ENCODE measurements around the gene LHFPL5. TPM values are rescaled to one million over a fixed set of nuclear protein-coding genes. Genes with fewer than 3 reads are reported as not detected.
A peak's percentile ranks its signal among the peaks of the same experiment; 100 is the strongest.

The LHFPL5 gene
- total RNA-seq: not detected
- long read RNA-seq: 0 reads

- intact Hi-C loops (cut with DNase I): no loop called here
- DNase-seq (peak; percentile 50), ATAC-seq (ENCODE audit: poor library complexity) (peak; percentile 87)
Measured at GRCh38 chr6:35804996-35805736, at the start of gene LHFPL5. Gene LHFPL5 (plus strand): TSS chr6:35805352. CDS start chr6:35805671, 319 bp downstream.

- intact Hi-C loops (cut with DNase I): no loop called here
- ATAC-seq (ENCODE audit: poor library complexity) (no peak), DNase-seq (no peak)
Measured at GRCh38 chr6:35757456-35758123, 47.6 kb upstream of the LHFPL5 start.

GRCh38 chr6:35759426-35759825 is 45.7 kb upstream of the LHFPL5 start:
- no peak for ATAC-seq (ENCODE audit: poor library complexity)
- intact Hi-C loops (cut with DNase I): no loop called here

GRCh38 chr6:35765739-35766138 is 39.4 kb upstream of the LHFPL5 start:
- ATAC-seq (ENCODE audit: poor library complexity): no peak

More at GRCh38 chr6:35759426-35759825, 45.7 kb upstream of the LHFPL5 start:
- DNase-seq: no peak

GRCh38 chr6:35769211-35769610 is 35.9 kb upstream of the LHFPL5 start:
- intact Hi-C loops (cut with DNase I): no loop called here
- no peak for ATAC-seq (ENCODE audit: poor library complexity)
- DNase-seq: no peak

More at GRCh38 chr6:35765739-35766138, 39.4 kb upstream of the LHFPL5 start:
- no peak for DNase-seq
- intact Hi-C loops (cut with DNase I): no loop called here

- DNase-seq (no peak), ATAC-seq (ENCODE audit: poor library complexity) (no peak)
- intact Hi-C loops (cut with DNase I): no loop called here
Measured at GRCh38 chr6:35771343-35771627, 33.9 kb upstream of the LHFPL5 start.

DNA sequence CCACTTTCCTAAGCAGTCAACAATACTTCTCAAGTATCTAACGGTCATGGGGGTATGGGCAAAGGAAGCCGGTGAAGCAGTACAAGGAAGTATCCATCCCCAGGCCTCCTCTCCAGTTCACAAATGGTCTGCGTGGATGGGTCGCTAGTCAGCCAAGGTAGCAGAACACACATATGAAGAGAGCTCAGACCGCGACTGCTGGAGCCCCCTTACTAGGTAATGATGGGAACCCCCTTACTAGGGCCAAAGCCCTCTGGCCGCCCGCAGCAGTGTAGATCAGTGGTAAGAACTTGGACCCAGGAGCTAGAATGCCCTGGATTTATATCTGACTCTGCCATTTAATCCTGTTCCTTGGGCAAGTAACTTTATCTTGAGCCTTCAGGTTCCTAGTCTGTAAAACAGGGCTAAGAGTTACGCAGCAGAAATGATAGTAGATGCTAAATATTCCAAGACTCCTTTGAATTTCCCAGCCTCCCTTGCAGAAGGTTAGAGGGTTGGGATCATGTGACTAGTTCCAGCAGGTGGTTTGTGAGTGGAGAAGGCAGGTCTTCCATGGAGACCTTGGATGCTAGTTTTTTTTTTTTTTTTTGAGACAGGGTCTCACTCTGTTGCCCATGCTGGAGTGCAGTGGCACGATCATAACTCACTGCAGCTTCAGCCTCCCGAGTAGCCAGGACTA is 30.9 kb upstream of the LHFPL5 start:
- ATAC-seq (ENCODE audit: poor library complexity) (no peak), DNase-seq (no peak)
- intact Hi-C loops (cut with DNase I): no loop called here

GRCh38 chr6:35775031-35775430 is 30.1 kb upstream of the LHFPL5 start:
- intact Hi-C loops (cut with DNase I): no loop called here
- ATAC-seq (ENCODE audit: poor library complexity): no peak
- no peak for DNase-seq

GRCh38 chr6:35776364-35777215 is 28.6 kb upstream of the LHFPL5 start, which contains the start of gene CLPSL2:
Gene CLPSL2 (plus strand): TSS chr6:35776598. CDS start chr6:35776619, 21 bp downstream.
- ATAC-seq (ENCODE audit: poor library complexity) (peak; percentile 22), DNase-seq (no peak)
- intact Hi-C loops (cut with DNase I): no loop called here

DNA sequence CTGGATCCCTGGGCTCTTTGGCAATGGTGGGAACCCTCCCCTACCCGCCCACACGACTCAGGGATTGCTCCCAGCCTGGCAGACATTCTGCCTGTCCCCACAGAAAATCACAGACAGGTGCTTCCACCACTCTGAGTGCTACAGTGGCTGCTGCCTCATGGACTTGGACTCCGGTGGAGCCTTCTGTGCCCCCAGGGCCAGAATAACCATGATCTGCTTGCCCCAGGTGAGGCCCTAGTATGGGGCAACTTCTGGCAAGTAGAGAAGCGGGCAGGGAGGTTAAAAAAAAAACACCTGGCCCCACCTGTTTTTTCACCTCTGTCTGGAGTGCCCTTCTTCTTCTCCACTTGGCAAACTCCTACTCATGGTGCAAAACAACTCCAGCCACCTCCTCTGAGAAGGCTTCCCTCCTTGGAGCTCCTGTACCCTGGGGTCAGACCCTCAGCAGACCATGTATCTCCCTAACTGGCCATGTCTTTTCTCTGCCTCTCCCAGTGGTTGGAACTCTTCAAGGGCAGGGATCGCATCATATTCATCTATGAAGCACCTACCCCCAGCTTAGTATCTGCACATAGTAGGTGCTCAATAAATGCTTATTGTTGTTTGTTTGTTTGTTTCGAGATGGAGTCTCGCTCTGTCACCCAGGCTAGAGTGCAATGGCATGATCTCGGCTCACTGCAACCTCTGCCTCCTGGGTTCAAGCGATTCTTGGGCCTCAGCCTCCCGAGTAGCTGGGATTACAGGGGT is 27.6 kb upstream of the LHFPL5 start:
- intact Hi-C loops (cut with DNase I): no loop called here
- ATAC-seq (ENCODE audit: poor library complexity): no peak
- DNase-seq: no peak

- DNase-seq: no peak
- peak; percentile 48 for ATAC-seq (ENCODE audit: poor library complexity)
- intact Hi-C loops (cut with DNase I): no loop called here
Measured at GRCh38 chr6:35778437-35778836, 26.7 kb upstream of the LHFPL5 start.

DNA sequence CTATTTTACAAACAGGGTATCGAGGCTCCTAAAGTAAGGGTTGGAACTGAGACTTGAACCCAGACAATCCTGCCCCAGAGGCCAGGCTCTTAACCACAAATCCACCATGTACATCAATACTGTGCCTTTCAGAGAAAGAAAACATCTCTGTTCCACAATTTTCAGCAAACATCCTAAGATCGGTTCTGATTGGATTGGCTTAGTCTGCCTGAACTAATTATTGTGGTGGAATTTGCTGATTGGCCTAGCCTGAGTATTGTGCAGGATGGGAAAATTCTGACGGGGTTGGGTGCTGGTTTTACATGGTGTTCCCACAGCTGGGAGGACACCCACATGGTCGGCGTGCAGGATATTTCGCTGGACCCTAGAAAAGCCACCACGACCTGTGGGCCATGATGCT is 24.4 kb upstream of the LHFPL5 start, which contains the start of gene CLPSL1:
Gene CLPSL1, plus strand, starts transcription at position 301 of the 400 bp plus-strand sequence. Its CDS starts 92 bp downstream, at position 393.
- no peak for DNase-seq
- ATAC-seq (ENCODE audit: poor library complexity): no peak
- intact Hi-C loops (cut with DNase I): no loop called here

DNA sequence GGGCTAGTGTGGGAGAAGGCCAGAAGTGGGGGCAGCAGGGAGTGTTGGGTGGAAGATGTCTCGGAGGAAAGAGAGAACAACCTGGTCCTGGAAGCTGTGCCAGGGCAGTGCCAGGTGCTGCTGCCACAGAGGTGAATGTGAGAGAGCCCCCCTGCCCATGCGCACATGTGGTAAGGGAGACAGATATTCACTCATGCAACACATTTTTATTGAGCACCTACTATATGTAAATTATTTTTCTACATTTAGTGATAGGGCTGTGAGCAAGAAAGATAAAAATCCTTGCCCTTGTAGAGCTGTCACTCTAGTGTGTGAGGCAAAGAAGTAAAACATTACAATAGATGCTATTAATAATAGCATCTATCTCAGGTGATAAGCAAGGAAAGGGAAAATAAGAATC is 23.9 kb upstream of the LHFPL5 start:
- DNase-seq (no peak), ATAC-seq (ENCODE audit: poor library complexity) (no peak)
- intact Hi-C loops (cut with DNase I): no loop called here

DNA sequence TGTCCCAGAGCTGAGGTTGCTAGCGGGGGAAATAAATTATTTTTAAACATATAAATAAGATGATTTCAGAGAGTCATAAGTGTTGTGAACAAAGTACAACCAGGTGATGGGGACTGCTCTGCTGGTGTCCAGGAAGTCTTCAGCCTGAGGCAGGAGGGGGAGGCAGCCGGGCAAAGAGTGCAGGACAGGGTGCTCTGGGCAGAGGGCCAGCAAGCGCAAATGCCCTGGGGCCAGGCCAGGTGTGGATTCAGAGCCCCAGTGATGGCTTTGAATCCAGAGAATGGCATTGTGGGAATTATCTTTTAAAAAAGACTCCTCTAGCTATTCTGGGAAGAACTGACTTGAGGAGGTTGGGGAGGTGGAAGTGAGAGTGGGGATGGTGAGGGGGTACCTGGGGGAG is 22.7 kb upstream of the LHFPL5 start:
- intact Hi-C loops (cut with DNase I): no loop called here
- DNase-seq (no peak), ATAC-seq (ENCODE audit: poor library complexity) (no peak)

DNA sequence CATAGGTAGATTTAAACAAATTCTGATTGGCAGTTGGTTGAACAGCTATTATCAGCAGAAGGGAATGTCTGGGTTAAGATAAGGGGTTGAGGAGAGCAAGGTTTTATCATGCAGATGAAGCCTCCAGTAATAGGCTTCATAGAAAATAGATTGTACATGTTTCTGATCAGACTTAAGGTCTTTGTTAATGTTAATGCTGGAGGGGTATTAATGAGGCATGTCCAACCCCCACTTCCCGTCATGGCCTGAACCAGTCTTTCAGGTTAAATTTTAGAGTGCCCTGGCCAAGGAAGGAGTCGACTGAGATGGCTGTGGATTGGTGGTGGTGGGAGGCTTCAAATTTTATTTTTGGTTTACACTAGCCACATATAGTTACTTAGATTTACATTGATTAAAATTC is 21.0 kb upstream of the LHFPL5 start:
- DNase-seq (no peak), ATAC-seq (ENCODE audit: poor library complexity) (no peak)
- intact Hi-C loops (cut with DNase I): no loop called here

GRCh38 chr6:35786272-35786671 is 18.9 kb upstream of the LHFPL5 start:
- ATAC-seq (ENCODE audit: poor library complexity): no peak
- intact Hi-C loops (cut with DNase I): no loop called here
- no peak for DNase-seq

DNA sequence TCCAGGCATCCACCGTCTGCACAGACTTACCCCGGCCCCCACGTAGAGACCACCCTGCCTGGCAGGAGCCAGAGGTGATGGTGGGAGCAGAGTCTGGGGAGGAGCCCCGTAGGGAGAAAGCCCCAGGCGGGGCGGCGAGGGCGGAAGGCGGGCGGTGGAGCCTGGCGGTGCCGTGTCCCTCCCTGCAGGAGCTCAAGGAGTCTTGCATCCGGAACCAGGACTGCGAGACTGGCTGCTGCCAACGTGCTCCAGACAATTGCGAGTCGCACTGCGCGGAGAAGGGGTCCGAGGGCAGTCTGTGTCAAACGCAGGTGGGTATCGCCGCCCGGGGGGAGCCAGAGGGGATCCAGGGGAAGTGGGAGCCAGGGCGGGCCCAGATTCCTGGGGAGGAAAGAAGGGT is 18.3 kb upstream of the LHFPL5 start:
- ATAC-seq (ENCODE audit: poor library complexity) (no peak), DNase-seq (no peak)
- intact Hi-C loops (cut with DNase I): no loop called here

All from Right ventricle myocardium superior (tissue), 1 donor.